Upper lobe of right lung (tissue), 1 donor: ENCODE results near the gene SNX13. TPM values are rescaled to one million over a fixed set of nuclear protein-coding genes. Genes with fewer than 3 reads are reported as not detected.

Experiments
- ATAC-seq: fragments of 200-7000 bp; cut with Tn5 transposase; one replicate; pipeline ENCODE4 v1.9.1; 2020; ENCODE audit warnings: mild to moderate bottlenecking, moderate library complexity
- DNase-seq: peaks from one replicate; pipeline ENCODE4 v3.0.0-alpha.2; 2020
- H3K27ac ChIP-seq: fragments of 200-600 bp; one replicate; pipeline ENCODE4 v1.8.0; 2022
- H3K27me3 ChIP-seq: fragments of 200-600 bp; one replicate; pipeline ENCODE4 v1.8.0; 2022; ENCODE audit warnings: mild to moderate bottlenecking
- H3K36me3 ChIP-seq: fragments of 200-600 bp; one replicate; pipeline ENCODE4 v1.8.0; 2022
- H3K4me1 ChIP-seq: fragments of 200-600 bp; one replicate; pipeline ENCODE4 v1.8.0; 2022
- H3K4me3 ChIP-seq: fragments of 200-600 bp; one replicate; pipeline ENCODE4 v1.8.0; 2022; ENCODE audit warnings: mild to moderate bottlenecking
- H3K9me3 ChIP-seq: fragments of 200-600 bp; one replicate; pipeline ENCODE4 v1.8.0; 2022
- intact Hi-C: fragments of 100-400 bp; cut with DNase I; formaldehyde crosslinking; loops from one replicate; pipeline ENCODE4 v1.11.0; 2022
- total RNA-seq: library from RNA; stranded (reverse); fragmentation: NEBNext Ultra II Directional; extraction: Animal tissue kit (Norgen Biotek cat#: 25700); gene quantifications from one replicate; pipeline ENCODE4 v1.2.1, GENCODE V29; 2021
- TF ChIP-seq, protein P1 (sequence below): fragments of 200-600 bp; IDR thresholded peaks from one replicate; pipeline ENCODE4 v1.8.0; 2022; ENCODE audit warnings: antibody characterized with exemption
- donor health status: DM: no; HTN: yes; CAD: no; lungs with severe emphysema.

Gene SNX13
- total RNA-seq, 1 donor from 2014 or later, result 47.0 TPM

DNA sequence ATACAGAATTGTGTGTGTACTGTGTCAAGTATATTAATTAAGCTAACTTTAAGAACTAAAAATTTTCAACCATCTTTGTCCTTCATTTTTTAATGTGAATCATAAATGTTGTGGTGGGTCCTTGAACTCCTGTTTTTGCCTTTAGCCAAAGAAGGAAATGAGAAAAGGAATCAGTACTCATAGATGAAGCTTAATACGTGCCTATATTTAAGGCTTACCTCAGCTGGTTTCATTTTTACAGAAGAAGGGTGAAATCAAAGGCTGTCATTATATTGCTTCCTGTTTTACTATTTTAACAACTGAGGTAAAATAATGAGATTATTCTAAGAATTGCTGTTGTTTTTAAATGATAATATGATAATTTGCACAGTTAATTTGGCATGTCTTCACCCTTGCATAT, 6.3 kb upstream of the SNX13 start:
- DNase-seq, result no peak
- TF ChIP-seq, protein P1, sequence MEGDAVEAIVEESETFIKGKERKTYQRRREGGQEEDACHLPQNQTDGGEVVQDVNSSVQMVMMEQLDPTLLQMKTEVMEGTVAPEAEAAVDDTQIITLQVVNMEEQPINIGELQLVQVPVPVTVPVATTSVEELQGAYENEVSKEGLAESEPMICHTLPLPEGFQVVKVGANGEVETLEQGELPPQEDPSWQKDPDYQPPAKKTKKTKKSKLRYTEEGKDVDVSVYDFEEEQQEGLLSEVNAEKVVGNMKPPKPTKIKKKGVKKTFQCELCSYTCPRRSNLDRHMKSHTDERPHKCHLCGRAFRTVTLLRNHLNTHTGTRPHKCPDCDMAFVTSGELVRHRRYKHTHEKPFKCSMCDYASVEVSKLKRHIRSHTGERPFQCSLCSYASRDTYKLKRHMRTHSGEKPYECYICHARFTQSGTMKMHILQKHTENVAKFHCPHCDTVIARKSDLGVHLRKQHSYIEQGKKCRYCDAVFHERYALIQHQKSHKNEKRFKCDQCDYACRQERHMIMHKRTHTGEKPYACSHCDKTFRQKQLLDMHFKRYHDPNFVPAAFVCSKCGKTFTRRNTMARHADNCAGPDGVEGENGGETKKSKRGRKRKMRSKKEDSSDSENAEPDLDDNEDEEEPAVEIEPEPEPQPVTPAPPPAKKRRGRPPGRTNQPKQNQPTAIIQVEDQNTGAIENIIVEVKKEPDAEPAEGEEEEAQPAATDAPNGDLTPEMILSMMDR, result no peak
- Histone ChIP-seq H3K9me3 (no peaks in the 10 kb centered on the region), H3K4me3 (peak overlapping the region; percentile 14), H3K27ac (no peak overlapping the region), H3K36me3 (no peaks in the 10 kb centered on the region), H3K4me1 (no peaks in the 10 kb centered on the region), H3K27me3 (no peaks in the 10 kb centered on the region)
- intact Hi-C loops, result no loop called here
- no peak for ATAC-seq

- TF ChIP-seq, protein P1, result no peak
- Histone ChIP-seq H3K36me3 (no peaks in the 10 kb centered on the region), H3K27ac (no peak overlapping the region), H3K4me3 (no peak overlapping the region), H3K9me3 (no peaks in the 10 kb centered on the region), H3K27me3 (no peaks in the 10 kb centered on the region), H3K4me1 (peaks cover 6% of the 10 kb centered on the region)
- intact Hi-C loops, result no loop called here
- ATAC-seq, result no peak
- no peak for DNase-seq
These were observed 4.4 kb upstream of the SNX13 start for GRCh38 chr7:17944720-17945119.

GRCh38 chr7:17943006-17943405, 2.7 kb upstream of the SNX13 start:
- Histone ChIP-seq H3K4me3 (no peak overlapping the region), H3K4me1 (peaks cover 9% of the 10 kb centered on the region), H3K9me3 (no peaks in the 10 kb centered on the region), H3K36me3 (no peaks in the 10 kb centered on the region), H3K27me3 (no peaks in the 10 kb centered on the region), H3K27ac (no peak overlapping the region)
- TF ChIP-seq, protein P1, result no peak
- ATAC-seq, result no peak
- intact Hi-C loops, result no loop called here
- DNase-seq, result no peak

DNA sequence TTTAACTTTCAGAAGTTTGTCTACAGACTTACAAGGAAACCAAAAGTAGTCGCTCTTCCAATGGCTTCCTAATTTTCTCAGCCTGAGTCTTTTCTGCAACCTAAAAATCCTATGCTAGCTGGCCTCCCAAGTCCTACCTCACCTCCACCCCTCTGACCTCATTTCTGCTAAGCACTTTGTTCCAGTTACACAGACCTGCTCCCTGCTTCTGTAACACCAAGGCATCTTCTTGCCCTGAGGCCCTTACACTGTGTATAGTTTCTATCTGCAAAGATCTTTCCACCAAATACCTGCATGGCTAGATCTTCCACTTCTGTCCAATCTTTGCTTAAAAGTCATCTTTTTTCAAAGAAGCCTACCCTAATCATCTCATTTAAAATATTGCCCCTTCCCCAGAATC, 1.9 kb upstream of the SNX13 start:
- H3K27ac ChIP-seq, result no peak overlapping the region
- H3K4me3 ChIP-seq, result no peak overlapping the region
- ATAC-seq, result no peak
- TF ChIP-seq, protein P1, result no peak
- H3K36me3 ChIP-seq, result no peaks in the 10 kb centered on the region
- H3K4me1 ChIP-seq, result peaks cover 17% of the 10 kb centered on the region
- H3K9me3 ChIP-seq, result no peaks in the 10 kb centered on the region
- intact Hi-C loops, result no loop called here
- H3K27me3 ChIP-seq, result no peaks in the 10 kb centered on the region
- DNase-seq, result no peak

- TF ChIP-seq, protein P1, result no peak
- Histone ChIP-seq H3K4me3 (peak overlapping the region; percentile 93), H3K27me3 (no peaks in the 10 kb centered on the region), H3K9me3 (no peaks in the 10 kb centered on the region), H3K27ac (peak overlapping the region; percentile 99), H3K36me3 (no peaks in the 10 kb centered on the region), H3K4me1 (peaks cover 27% of the 10 kb centered on the region)
- ATAC-seq (no peak), DNase-seq (no peak)
- intact Hi-C loops, result no loop called here
These were observed 697 bp upstream of the SNX13 start for GRCh38 chr7:17940951-17941431.
